Measurements from ENCODE around the gene MTRR. TPM values are rescaled to one million over a fixed set of nuclear protein-coding genes. Genes with fewer than 3 reads are reported as not detected.

The MTRR gene
- total and polyA plus RNA-seq, 2 of the 8 experiments (the other 6 are each of a cell fraction or from before 2014, with no cell fraction given), result 36.4 to 53.8 TPM

DNA sequence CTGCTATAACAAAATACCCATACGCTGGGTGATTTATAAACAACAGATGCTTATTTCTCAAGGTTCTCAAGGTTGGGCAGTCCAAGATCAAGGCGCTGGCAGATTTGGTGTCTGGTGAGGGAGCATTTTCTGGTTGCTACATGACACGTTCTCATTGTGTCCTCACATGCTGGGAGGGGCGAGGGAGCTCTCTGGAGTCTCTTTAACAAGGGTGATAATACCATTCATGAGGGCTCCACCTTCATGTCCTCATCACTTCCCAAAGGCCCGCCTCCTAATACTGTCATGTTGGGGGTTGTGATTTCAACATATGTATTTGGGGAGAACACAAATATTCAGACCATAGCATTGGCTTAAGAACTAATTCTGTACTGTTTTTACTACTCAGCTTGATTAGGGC is 22.6 kb upstream of the MTRR start:
- Histone ChIP-seq H4K8ac (ENCODE audit: extremely low read depth, insufficient read depth, low read length) (no peak overlapping the region), H3K9ac (replicated peaks in 1 of 4; ENCODE audit: extremely low read depth in 1 of 4, low read depth in 3 of 4, low read length in 3 of 4) (no peak overlapping the region), H2BK5ac (ENCODE audit: low read depth, low read length) (no peak overlapping the region), H3K4ac (replicated peaks; ENCODE audit: insufficient read length, low read depth, low read length) (no peak overlapping the region), H4K91ac (replicated peaks; ENCODE audit: insufficient read length, low read length) (no peak overlapping the region), H4K20me1 (replicated peaks in 1 of 2; ENCODE audit: control insufficient read depth in 1 of 2, insufficient read depth in 2 of 2, low read length in 2 of 2) (no peaks in the 10 kb centered on the region), H2AFZ (ENCODE audit: low read length) (no peak overlapping the region), H2AK5ac (ENCODE audit: low read depth, low read length) (no peak overlapping the region), H2BK20ac (ENCODE audit: low read length) (no peak overlapping the region), H3K23ac (ENCODE audit: insufficient read length) (no peak overlapping the region), H3K4me2 (ENCODE audit: insufficient read depth in 1 of 2, low read depth in 2 of 2, low read length in 2 of 2) (no peak overlapping the region), H2BK12ac (ENCODE audit: low read depth, low read length) (no peak overlapping the region), H3K27me3 (replicated peaks in 1 of 4; ENCODE audit: control insufficient read depth in 3 of 4, extremely low read depth in 1 of 4, insufficient read depth in 3 of 4, low read length in 3 of 4) (peaks cover 0 to 14% (median 8%) of the 10 kb centered on the region in 4 experiments; a peak in 4 of 7 replicates), H4K5ac (ENCODE audit: insufficient read length, low read depth, low read length) (no peak overlapping the region), H2BK15ac (ENCODE audit: low read length) (no peak overlapping the region), H3K23me2 (ENCODE audit: low read depth, low read length) (peaks cover 9% of the 10 kb centered on the region), H3K27ac (ENCODE audit: low read depth, low read length) (no peak overlapping the region), H3K79me1 (ENCODE audit: low read depth, low read length) (no peaks in the 10 kb centered on the region), H3K9me3 (ENCODE audit: insufficient read depth in 2 of 2, low read depth in 1 of 2, low read length in 1 of 2) (no peaks in the 10 kb centered on the region), H3K4me3 (ENCODE audit: extremely low read depth in 1 of 4, insufficient read depth in 2 of 4, low read depth in 3 of 4, low read length in 4 of 4) (no peak overlapping the region), H3K4me1 (replicated peaks in 1 of 4; ENCODE audit: control insufficient read depth in 3 of 4, insufficient read depth in 4 of 4, low read length in 3 of 4) (peaks cover 0 to 7% (median 3%) of the 10 kb centered on the region in 4 experiments; a peak in 4 of 7 replicates), H3K36me3 (ENCODE audit: control insufficient read depth in 2 of 4, insufficient read depth in 4 of 4, low read length in 3 of 4) (no peaks in the 10 kb centered on the region), H3K56ac (replicated peaks; ENCODE audit: insufficient read length, low read depth, low read length) (no peak overlapping the region), H2BK120ac (replicated peaks; ENCODE audit: low read depth, low read length) (no peak overlapping the region), H3K18ac (ENCODE audit: extremely low read depth, low read length) (no peak overlapping the region), H3K14ac (ENCODE audit: insufficient read length) (no peak overlapping the region), H3K79me2 (ENCODE audit: control insufficient read depth in 1 of 2, insufficient read depth in 2 of 2, low read length in 2 of 2) (no peaks in the 10 kb centered on the region)
- CTCF ChIA-PET (ENCODE audit: partially characterized antibody), result interaction anchor here (0.9 to 5.7 kb wide), 6 partner anchors 11 to 1026 kb away, joined by 3 to 31 read pairs (median 6); no protein-coding TSS in a partner anchor
- POLR2A ChIA-PET (ENCODE audit: partially characterized antibody), result interaction anchor here (1.3 to 1.5 kb wide), 2 partner anchors 8 to 9 kb away, joined by 3 read pairs; no protein-coding TSS in a partner anchor
- FAIRE-seq (no peak), DNase-seq (ENCODE audit: low read depth in 1 of 2, low spot score in 2 of 2) (no peak)
- 87% methylated on average over 5 of the region's 5 CpGs; no CpG with 5 or more reads in 1 of the 2 experiments for WGBS, 2 experiments (ENCODE audit: extremely low coverage in 1 of 2, insufficient coverage in 1 of 2, insufficient read length in 1 of 2, insufficient replicate concordance in 2 of 2, low coverage in 1 of 2, low lambda C conversion rate in 2 of 2, missing lambda C conversion rate in 1 of 2)
- TF ChIP-seq, protein P1, sequence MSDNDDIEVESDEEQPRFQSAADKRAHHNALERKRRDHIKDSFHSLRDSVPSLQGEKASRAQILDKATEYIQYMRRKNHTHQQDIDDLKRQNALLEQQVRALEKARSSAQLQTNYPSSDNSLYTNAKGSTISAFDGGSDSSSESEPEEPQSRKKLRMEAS (IDR thresholded peaks at IDR 0.05), result no peak

Measured in H1 (cell line).